MM.1S (cell line): ENCODE results near the gene RNF220.

ENCODE experiments used
- EZH2 ChIP-seq: fragments of 300-600 bp; sonication (generic); optimal IDR thresholded peaks from 2 replicates; pipeline ENCODE3; 2017; ENCODE audit warnings: low read depth, mild to moderate bottlenecking, antibody characterized with exemption, low read length, mixed read lengths
- TF ChIP-seq, protein P1 (sequence below): fragments of 300-600 bp; sonication (generic); IDR thresholded peaks from 2 replicates; pipeline ENCODE4 v1.5.1; 2016; ENCODE audit warnings: antibody characterized with exemption, low read length, mixed read lengths

DNA sequence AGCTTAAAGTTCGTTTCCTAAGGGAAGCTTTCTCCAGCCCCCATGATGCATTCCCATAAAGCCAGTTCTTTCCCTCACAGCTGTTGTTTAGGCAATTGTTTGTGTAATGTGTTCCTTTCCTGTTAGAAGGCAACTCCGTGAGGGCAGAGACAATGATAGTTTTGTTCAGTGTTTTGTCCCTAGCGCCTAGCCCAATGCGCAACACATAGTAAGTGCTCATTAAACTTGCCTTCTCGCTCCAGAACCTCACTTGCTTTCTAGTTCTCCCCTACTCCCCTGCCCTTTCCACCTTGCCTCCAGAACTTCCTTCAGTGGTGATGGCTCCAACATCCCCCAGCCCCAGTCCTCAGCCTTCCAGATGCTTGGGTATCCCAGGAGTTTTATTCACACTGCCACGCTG is 153.8 kb downstream of the RNF220 start:
- TF ChIP-seq, protein P1, sequence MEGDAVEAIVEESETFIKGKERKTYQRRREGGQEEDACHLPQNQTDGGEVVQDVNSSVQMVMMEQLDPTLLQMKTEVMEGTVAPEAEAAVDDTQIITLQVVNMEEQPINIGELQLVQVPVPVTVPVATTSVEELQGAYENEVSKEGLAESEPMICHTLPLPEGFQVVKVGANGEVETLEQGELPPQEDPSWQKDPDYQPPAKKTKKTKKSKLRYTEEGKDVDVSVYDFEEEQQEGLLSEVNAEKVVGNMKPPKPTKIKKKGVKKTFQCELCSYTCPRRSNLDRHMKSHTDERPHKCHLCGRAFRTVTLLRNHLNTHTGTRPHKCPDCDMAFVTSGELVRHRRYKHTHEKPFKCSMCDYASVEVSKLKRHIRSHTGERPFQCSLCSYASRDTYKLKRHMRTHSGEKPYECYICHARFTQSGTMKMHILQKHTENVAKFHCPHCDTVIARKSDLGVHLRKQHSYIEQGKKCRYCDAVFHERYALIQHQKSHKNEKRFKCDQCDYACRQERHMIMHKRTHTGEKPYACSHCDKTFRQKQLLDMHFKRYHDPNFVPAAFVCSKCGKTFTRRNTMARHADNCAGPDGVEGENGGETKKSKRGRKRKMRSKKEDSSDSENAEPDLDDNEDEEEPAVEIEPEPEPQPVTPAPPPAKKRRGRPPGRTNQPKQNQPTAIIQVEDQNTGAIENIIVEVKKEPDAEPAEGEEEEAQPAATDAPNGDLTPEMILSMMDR, result no peak
- TF ChIP-seq EZH2, result no peak
